NCI-H2196 (cell line): Measurements from ENCODE around the gene CNR1.
"Not testable (repeated sequence)": the region's sequence is repeated elsewhere in the genome, so short reads cannot be mapped to it uniquely, and the experiment has no call there.

ENCODE experiments used
- DNase-seq: peaks from one replicate; lab custom pipeline; 2025; ENCODE audit not compliant: unreplicated experiment; lab: John Stamatoyannopoulos, UW

The CNR1 gene

DNA sequence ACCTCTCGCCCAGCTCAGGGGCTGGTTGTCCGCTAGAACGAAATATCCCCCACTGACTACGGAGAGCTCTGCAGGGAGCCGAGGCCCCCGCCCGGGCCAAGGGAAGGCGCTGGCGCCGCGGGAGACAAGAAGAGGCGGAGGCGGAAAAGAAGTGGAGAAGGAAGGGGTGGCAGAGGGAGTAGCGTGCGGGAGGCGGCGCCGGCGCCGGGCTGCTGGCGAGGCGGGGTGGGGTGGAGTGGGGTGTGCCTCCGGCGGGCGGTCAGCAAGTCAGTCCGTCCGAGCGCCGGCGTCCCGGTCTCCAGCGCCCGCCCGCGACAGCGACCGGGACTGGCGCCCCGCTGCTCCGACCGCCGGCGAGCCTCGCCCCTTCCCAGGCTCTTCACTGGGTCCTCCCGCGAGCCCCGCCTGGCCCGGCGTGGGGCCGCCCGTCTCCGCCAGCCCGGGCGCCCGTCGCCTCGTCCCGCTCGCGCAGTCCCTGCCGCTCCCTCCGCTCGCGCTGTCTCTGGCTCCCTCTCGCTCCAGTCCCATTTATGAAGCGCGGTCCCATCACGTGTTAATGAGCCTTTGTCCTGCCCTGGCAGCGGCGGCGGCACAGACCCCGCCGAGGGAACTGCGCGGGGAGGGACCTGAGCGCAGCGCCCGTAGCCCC lies at the start of gene CNR1:
TSS of gene CNR1 (minus strand) at position 504 of the 649 bp plus-strand sequence. CDS start 21,073 bp downstream, outside the sequence.
- peak; percentile 14 for DNase-seq

DNA sequence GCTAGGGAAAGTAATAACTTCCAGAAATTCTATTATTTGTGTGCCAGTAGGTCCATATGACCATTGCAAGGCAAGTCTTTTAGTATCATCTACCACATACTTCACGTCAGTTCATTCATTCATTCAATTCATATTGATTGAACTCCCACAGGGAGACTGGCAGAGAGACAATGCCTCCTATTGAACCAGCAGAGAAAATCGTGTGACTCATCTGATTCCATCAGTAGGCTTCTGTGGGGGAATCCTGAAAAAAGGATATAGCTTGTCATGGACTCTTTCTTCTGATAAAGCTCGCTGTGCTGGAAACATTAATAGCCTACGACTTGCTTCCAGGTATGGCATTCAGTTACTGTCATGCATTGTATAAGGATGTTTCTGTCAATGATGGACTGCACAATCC lies 45.3 kb upstream of the CNR1 start:
- no peak for DNase-seq

DNA sequence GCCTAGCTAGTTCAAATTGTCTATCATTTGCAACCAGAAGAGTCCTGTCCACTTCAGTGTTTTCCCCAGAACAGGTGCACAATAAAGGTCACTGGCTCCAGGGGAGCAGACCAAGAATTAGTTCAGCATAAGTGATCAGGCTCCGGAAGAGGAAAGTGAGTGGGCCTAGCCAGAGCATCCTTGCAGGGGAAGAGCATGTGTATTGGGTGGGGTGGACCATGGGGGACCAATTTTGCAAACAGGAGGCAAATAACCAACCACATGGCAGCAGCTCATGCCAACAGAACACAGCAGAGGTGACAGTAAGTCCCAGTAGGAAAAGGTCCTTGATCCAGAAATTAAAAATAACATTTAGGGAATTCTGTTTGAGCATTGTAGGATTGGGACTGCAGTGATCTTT lies 43.2 kb upstream of the CNR1 start:
- no peak for DNase-seq

DNA sequence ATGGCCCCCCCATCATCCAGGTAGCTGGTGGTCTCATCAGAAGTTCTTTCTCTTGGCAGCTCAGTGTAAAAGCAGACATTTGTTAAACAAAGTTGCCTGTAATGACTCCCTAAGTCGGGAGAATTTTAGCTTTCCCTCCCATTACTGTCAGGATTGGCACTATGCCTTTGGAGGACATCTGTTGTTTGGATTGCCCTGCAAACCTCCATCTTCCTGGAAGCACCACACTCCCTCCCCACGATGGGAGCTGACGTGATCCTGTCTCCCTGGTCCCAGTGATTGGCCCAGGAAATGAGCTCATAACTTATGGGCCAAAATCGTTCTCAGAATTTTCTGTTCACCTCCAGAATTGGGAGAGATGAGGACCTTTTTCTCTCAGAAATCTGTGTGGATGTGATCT lies 42.6 kb upstream of the CNR1 start:
- no peak for DNase-seq

DNA sequence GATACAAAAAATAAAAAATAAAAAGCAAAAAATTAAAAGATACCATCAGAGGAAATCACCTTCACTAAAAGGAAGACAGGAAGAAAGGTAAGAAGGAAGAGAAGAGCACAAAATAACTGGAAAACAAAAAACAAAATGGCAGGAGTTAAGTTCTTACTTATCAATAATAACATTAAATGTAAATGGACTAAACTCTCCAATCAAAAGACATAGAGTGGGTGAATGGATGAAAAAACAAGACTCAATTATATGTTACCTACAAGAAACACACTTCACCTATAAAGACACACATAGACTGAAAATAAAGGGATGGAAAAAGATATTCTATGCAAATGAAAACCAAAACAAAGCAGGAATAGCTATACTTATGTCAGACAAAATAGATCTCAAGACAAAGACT lies 35.6 kb upstream of the CNR1 start:
- DNase-seq = not testable (repeated sequence)

DNA sequence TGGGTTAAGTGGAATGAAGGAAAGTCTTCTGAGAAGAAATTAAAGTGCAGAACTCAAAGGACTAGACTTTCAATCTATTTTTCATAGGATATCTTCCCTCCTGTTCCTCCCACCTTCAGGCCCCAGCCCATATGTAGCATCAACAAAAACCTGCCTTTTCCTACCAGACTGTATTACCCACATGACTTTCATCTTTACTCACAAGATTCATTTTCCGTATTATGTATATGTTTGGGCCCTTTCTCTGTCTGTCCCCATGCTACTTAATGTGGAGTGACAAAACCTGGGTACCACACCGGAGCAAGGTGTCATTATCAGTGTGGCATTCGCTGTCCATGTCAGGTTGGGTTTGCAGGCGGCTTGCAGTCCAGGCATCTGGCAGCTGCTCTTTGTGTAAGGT lies 18.8 kb upstream of the CNR1 start:
- no peak for DNase-seq

DNA sequence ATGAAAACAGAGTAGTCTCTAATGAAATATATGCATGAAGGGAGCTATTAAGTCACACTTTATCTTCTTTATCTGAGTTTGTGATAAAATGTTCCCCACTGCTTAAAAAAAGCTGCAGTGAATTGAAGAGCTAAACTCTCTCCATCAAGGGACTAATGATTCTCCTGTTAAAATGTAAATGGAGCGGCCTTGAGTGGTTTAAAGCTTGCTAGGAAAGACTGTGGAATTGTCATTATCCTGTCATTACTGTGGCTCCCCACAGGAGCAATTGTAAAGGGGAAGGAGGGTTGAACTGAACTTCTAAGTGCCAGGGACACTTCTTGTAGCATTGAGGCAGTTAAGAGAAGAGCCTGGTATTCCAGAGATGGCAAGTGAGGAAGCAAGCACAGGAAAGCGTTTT lies 17.3 kb upstream of the CNR1 start:
- DNase-seq = no peak

DNA sequence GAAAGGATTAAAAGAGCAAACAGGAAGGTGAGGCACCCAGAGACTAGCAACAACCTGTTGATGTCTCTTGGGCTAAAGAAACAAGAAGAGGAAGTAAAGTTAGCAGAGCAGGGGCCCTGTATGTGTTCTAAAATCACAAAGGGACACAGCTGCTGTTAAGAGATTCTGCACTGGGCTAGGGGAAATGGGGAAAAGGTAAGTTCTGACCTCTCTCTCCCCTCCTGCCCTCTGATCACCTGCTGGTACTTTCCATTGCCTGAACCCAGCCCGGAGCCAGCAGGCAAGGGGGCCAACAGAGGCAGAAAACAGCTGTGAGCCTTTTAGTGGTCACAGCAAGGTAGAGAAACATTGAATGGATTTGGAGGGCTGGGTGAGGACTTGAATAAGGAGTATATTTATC lies 13.5 kb upstream of the CNR1 start:
- no peak for DNase-seq

DNA sequence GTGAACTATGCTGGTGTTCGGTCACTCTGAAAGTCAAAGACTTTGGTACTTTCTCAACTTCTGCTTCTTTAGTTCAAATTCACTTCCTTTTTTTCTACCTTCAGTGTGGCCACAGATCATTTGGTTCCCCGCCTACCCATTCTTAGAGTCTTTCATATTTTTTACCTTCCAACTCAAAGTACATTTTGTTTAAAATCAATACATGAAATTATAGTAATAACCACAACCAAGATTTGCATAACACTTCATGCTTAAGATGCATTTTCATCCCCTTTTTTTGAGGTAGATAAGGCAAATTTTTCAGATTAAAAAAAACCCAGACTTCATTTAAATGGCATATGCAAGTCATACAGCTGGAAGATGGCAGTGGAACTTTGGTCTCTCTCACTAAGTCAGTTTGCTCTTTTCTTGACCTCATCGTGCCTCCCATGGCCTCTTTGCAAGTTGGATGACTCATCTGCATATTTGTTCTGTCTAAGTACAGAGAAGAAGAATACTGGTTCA lies 11.9 kb upstream of the CNR1 start:
- DNase-seq = no peak

DNA sequence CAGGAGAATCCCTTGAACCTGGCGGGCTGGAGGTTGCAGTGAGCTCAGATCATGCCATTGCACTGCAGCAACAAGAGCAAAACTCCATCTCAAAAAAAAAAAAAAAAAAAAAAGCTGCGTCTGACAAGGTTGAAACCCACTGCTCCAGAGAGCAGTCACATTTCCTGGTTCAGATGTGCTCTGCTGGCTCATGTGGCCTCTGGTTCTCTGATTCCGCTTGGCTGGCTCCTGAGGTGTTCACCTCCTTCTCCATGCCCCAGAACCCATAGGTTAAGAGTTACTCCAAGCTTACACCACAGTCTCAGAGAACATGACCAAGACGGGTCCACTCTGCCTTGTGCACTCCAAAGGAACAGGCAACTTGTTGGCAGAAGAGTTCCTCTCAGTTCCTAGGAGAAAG lies 8.8 kb upstream of the CNR1 start:
- no peak for DNase-seq

DNA sequence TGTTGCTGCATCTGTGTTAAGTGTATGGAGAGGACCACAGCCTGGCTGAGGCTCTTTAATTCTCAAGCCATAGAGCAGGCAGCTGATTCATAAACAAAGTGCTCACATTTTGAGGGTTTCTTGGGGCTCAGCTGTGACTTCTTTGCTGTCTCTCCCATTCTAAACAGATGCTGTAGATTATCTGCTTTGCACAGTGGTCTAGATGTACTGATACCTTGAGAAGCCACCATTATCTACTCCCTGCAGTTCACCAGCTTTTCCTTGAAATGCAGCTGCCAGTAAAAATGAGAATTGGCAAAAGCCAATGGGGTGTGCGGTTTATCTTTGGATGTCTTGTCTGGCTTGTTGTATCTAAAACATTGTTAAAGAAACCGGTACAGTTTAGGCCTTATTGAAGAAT lies 5.2 kb upstream of the CNR1 start:
- no peak for DNase-seq

DNA sequence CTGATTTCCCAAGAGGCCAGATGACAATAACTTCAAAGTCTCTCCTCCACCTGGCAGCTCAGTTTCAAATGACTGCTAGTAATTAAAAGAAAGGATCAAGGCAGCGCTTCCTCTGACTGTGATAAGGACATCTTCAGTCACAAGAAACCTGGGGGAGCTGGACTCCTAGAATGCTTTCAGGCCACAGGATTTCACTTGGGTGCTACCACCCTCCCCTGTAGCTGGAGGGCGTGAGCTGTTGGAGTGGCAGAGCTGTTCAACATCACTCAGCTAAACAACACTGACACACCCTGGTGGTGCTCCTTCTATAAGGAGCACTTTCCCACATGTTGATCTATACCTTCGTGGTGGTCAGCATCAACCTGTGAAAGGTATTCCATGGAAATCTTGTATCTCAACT lies 2.2 kb upstream of the CNR1 start:
- no peak for DNase-seq

DNA sequence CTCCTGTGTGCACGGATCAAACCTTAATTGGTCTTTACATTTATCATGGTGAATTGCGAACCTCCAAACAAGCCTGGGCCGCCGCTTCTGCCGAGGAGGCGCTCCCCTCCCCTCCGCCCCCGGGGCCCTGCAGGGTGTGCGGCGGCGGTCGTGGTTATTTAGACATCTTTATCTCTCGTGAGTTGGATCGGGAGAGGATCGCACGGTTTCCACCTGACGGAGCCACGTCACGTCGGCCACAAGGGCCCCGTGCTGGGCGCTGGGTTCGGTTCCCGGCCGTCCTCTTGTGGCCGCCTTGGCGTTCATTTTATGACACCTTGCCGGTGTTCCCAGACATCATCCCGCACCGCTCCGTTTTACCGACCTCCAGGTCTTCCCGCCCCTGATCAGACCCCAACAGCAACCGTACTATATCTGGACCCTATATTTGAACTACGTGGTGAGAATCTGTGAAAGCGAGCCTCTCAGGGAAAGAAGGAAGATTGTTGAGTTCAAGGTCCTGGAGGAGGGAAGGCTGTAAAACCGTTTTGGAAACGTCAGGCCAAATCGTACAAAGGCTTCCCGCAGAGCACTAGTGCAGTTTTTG lies 1.3 kb upstream of the CNR1 start:
- no peak for DNase-seq

DNA sequence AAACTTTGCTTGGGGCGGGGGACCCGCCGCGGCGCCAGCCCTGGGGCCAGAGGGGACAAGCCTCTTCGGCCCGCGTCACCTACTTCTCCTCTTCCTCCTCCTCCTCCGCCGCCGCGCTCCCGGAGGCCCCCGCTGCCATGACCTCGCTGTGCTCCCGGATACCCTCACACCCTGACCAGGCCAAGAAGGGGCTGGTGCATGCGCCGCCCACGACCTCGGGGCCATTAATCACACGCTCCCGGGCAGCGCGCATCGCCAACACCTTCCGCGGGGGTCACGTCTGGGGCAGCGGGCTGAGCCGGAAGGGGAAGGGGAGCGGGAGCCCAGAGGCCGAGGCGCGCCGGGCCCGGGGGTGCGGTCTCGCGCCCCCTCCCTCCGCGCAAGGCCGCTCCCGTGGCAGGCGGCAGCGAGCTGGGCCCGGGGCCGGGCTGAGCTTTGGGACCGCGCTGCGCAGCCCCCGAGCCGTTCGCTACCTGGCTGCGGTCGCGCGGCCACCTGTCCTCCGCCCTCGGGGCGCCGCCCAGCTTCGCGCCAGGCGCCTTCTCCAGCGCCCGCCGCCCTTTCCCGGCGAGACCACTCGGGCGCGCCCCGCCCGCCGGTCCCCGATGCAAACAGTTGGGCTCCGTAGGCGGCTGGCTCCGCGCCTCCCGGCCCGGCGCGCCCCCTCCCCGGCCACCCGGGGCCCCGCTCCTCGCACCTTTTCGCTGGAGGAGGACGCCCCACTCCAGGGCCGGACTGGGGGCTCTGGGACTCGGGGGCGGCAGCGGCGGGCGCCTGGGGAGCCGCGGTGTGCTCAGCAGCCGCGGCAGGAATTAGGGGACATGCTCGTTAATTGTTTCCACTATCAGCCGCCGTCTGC lies 575 bp upstream of the CNR1 start:
- DNase-seq = no peak

DNA sequence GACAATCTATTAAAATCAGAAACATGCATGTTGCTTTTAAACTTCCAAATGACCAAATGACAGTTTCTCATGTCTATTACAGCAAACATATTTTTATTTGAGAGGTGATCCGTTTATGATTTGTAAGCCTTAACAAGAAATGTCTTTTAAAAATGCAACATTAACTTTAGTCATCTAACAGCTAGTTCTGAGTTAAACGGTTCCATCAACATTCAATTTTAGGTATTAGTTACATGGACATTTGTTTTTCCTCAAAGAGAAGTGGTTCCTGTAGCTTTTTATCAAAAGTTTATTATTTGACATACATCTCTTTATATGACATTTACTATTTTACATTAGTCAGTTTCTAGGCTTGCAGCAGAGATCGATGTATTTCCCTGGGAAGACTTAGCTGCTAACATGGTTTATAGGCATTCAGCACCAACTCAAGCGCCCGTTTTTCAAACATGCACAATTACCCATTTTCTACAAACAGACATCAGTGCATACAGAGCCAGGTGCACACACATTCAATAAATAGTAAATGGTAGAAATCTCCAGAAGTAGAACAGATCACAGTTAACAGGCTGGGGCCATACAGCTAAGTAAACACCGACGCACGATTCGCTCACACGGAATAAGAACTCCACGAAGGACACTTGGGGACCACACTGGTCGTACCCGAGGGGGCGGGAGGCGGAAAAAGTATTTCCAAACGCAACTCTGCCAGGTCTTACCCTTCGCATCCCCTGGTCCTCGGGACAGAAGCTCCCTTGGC lies 882 bp downstream of the CNR1 start:
- DNase-seq = no peak

DNA sequence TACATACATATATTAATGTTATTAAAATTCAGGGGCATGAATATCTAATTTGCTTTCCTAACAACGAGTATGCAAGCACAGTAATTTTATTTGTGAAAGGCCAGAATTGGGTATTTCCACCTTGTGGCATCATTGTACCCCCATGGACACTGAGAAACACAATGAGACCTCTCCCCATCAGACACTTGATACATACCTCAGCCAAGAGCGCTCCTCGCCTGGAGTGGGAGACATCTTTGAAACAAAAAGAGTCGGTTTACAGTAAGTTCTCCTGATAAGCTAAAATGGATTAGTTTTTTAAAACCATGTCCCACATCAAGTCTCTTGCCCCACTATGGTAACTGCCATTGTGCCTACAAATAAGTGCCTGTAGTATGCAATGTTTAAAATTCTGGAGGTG lies 2.1 kb downstream of the CNR1 start:
- DNase-seq = no peak

DNA sequence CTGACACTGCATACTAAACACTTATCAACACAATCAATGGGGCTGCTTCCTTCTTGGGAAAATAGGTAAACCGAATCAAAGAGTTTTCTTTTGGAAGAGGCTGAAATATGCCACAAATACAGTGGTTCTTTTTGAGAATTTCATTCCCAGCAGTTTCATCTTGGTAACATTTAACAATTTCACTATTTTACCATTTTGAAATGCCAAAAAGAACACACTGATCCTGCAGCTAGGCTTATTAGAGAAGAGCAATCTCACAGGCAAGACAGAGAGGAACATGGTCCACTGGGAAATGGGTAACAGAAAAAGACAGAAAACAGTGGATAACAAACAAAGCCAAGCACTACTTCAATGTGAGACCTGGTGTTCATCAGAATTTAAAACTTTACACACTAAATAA lies 2.5 kb downstream of the CNR1 start:
- no peak for DNase-seq

DNA sequence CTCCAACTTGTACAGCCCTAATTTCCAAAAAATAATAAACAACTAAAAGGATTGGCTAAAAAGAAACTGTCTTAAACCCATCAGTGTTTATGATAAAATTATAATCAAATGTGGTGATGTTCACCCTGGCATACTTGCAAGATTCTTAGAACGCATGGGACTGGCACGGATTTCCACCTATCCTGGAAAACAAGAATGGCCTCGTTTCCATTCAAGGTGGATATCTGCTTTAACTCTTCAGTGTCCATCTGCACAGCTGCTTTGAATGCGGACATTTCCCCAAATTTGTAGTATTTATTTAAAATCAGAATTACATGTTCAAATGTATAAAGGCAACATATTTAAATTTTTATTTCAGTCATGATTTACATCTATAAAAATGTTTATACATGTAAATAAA lies 4.2 kb downstream of the CNR1 start:
- no peak for DNase-seq

DNA sequence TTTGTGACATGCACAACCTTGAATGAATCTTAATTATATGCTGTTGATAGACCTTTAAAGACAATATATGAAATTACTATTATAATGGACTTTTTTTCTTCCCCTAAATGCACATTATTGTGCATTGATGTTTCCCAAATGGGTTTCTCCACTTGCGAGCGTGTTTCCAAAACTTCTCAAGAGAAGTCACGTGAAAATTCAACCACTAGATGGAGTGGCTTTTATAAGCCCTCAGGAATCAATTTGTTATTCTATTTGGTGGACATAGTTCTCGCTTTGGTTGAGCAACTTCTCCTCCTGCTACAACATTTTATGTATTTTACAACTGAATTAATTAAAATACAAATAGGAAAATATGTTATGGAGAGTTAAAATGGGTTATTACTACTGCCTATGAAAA lies 9.0 kb downstream of the CNR1 start:
- no peak for DNase-seq

DNA sequence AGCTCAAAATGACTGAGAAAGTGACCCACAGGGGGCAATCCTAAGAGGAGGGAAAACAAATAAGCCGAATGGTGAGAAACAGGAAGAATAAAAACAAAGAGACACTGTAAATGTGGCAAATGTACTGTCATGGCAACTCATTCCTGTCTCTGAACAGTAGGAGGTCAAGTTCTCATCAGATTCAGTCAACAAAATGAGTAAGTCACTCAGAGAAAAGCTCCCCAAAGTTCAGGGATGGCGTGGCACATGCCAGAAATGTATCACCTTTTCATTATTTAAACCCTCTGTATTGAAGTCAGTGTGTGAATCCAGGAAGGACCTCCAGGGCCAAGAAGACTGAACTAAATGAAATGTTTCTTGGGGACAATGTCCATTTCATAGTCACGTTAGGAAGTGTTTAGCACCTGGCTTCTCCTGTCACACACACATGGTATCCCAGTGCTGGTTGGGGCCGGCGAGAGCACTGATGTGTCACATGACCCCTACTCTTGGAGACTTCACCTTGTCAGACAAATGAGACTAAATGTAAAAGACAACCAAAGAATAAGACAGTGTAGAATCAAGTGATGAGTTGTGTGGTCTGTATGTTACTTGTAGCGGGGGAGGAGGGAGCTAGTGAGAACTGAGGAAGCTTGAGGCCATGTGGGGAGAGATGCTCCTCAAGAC lies 20.7 kb downstream of the CNR1 start:
- DNase-seq = no peak
